Measurements from ENCODE around the gene SECISBP2L.
"Not testable (repeated sequence)": the region's sequence is repeated elsewhere in the genome, so short reads cannot be mapped to it uniquely, and the experiment has no call there.

The SECISBP2L gene

GRCh38 chr15:49046220-49047102, at the start of gene SECISBP2L:
SECISBP2L (minus strand) TSS chr15:49046446; CDS start chr15:49046299, 147 bp downstream.
- peak; percentile 95 for DNase-seq (ENCODE audit: low spot score)

- DNase-seq (ENCODE audit: low spot score) = no peak
Observed at GRCh38 chr15:49094923-49095322, 48.7 kb upstream of the SECISBP2L start.

GRCh38 chr15:49093252-49094105, 47.2 kb upstream of the SECISBP2L start:
- DNase-seq (ENCODE audit: low spot score) = no peak

GRCh38 chr15:49088996-49089395, 42.8 kb upstream of the SECISBP2L start:
- peak; percentile 60 for DNase-seq (ENCODE audit: low spot score)

GRCh38 chr15:49085696-49086459, 39.6 kb upstream of the SECISBP2L start:
- peak; percentile 83 for DNase-seq (ENCODE audit: low spot score)

- DNase-seq (ENCODE audit: low spot score) = no peak
Observed at GRCh38 chr15:49084285-49084570, 38.0 kb upstream of the SECISBP2L start.

- DNase-seq (ENCODE audit: low spot score) = no peak
Observed at GRCh38 chr15:49083401-49084284, 37.4 kb upstream of the SECISBP2L start.

GRCh38 chr15:49082960-49083359, 36.7 kb upstream of the SECISBP2L start:
- DNase-seq (ENCODE audit: low spot score) = no peak

- DNase-seq (ENCODE audit: low spot score) = no peak
Observed at GRCh38 chr15:49079340-49080039, 33.2 kb upstream of the SECISBP2L start.

GRCh38 chr15:49075881-49076280, 29.6 kb upstream of the SECISBP2L start:
- no peak for DNase-seq (ENCODE audit: low spot score)

- not testable (repeated sequence) for DNase-seq (ENCODE audit: low spot score)
Observed at GRCh38 chr15:49074589-49075287, 28.5 kb upstream of the SECISBP2L start.

- no peak for DNase-seq (ENCODE audit: low spot score)
Observed at GRCh38 chr15:49066372-49066771, 20.1 kb upstream of the SECISBP2L start.

GRCh38 chr15:49064884-49065283, 18.6 kb upstream of the SECISBP2L start:
- no peak for DNase-seq (ENCODE audit: low spot score)

GRCh38 chr15:49064281-49064653, 18.0 kb upstream of the SECISBP2L start:
- no peak for DNase-seq (ENCODE audit: low spot score)

GRCh38 chr15:49063402-49064280, 17.4 kb upstream of the SECISBP2L start:
- DNase-seq (ENCODE audit: low spot score) = no peak

- no peak for DNase-seq (ENCODE audit: low spot score)
Observed at GRCh38 chr15:49062900-49063299, 16.7 kb upstream of the SECISBP2L start.

GRCh38 chr15:49060710-49061495, 14.7 kb upstream of the SECISBP2L start:
- DNase-seq (ENCODE audit: low spot score) = no peak

GRCh38 chr15:49059491-49059890, 13.2 kb upstream of the SECISBP2L start:
- no peak for DNase-seq (ENCODE audit: low spot score)
